Measurements from ENCODE around the gene DNASE2B. TPM values are rescaled to one million over a fixed set of nuclear protein-coding genes. Genes with fewer than 3 reads are reported as not detected.

The DNASE2B gene
- total RNA-seq, 1 donor, result not detected

DNA sequence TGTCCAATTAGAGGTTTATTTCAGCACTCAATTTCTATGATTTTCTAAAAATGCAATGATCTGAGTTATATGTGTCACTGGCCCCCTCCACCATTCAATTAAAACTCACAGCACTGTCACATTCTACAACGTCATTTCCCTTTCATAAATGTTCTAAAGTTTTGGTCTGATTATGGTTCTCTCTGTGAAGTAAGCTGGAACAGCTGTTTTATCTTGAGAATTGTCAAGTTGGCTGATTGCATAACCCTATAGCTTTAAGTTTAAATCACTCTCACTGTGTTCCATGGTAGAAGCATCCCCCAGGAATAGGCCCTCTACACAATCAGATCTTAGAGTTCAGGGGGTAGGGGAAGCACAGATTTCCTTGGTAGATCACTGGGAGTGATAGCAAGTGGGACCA is 41.4 kb upstream of the DNASE2B start:
- H3K9me3 ChIP-seq (ENCODE audit: low read depth, low read length), result no peaks in the 10 kb centered on the region
- H3K4me1 ChIP-seq (ENCODE audit: insufficient read depth, low read length), result peaks cover 16% of the 10 kb centered on the region
- no peak overlapping the region for H3K4me3 ChIP-seq (ENCODE audit: insufficient read depth, low read length)
- no peaks in the 10 kb centered on the region for H4K20me1 ChIP-seq (ENCODE audit: insufficient read depth, low read length)
- H3K36me3 ChIP-seq (ENCODE audit: insufficient read depth, low read length), result no peaks in the 10 kb centered on the region
- TF ChIP-seq, protein P1, sequence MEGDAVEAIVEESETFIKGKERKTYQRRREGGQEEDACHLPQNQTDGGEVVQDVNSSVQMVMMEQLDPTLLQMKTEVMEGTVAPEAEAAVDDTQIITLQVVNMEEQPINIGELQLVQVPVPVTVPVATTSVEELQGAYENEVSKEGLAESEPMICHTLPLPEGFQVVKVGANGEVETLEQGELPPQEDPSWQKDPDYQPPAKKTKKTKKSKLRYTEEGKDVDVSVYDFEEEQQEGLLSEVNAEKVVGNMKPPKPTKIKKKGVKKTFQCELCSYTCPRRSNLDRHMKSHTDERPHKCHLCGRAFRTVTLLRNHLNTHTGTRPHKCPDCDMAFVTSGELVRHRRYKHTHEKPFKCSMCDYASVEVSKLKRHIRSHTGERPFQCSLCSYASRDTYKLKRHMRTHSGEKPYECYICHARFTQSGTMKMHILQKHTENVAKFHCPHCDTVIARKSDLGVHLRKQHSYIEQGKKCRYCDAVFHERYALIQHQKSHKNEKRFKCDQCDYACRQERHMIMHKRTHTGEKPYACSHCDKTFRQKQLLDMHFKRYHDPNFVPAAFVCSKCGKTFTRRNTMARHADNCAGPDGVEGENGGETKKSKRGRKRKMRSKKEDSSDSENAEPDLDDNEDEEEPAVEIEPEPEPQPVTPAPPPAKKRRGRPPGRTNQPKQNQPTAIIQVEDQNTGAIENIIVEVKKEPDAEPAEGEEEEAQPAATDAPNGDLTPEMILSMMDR (IDR thresholded peaks at IDR 0.05; ENCODE audit: extremely low read depth, low read depth, low read length), result no peak
- no peak for DNase-seq (ENCODE audit: insufficient read length, low spot score, missing footprints)
- H3K27ac ChIP-seq (ENCODE audit: low read depth, low read length), result no peak overlapping the region
- H3K27me3 ChIP-seq (ENCODE audit: insufficient read depth, low read length), result no peaks in the 10 kb centered on the region
- H2AFZ ChIP-seq (ENCODE audit: low read length), result no peak overlapping the region
- no peak overlapping the region for H3K4me2 ChIP-seq (ENCODE audit: insufficient read depth, low read length)
- H3K79me2 ChIP-seq (ENCODE audit: insufficient read depth, low read length), result no peaks in the 10 kb centered on the region

DNA sequence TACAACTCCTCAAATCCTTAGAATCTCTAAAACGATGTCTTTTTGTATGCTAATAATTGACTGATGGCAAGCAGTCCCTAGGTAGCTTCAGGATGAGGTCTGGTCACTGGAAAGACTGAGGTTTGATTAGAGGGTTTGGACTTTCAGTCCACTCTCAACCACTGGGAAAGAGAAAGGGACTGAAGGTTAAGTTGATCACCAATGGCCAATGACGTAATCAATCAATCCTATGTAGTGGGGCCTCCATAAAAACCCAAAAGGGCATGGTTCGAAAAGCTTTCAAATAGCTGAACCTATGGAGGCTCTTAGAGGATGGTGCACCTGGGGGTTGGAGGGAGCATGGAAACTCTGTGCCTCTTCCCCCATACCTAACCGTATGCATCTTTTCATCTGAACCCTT is 39.6 kb upstream of the DNASE2B start:
- TF ChIP-seq, protein P1 (IDR thresholded peaks at IDR 0.05; ENCODE audit: extremely low read depth, low read depth, low read length), result no peak
- DNase-seq (ENCODE audit: insufficient read length, low spot score, missing footprints), result no peak
- H2AFZ ChIP-seq (ENCODE audit: low read length), result no peak overlapping the region
- no peaks in the 10 kb centered on the region for H3K27me3 ChIP-seq (ENCODE audit: insufficient read depth, low read length)
- no peaks in the 10 kb centered on the region for H3K9me3 ChIP-seq (ENCODE audit: low read depth, low read length)
- H3K4me3 ChIP-seq (ENCODE audit: insufficient read depth, low read length), result no peak overlapping the region
- H3K36me3 ChIP-seq (ENCODE audit: insufficient read depth, low read length), result no peaks in the 10 kb centered on the region
- no peak overlapping the region for H3K27ac ChIP-seq (ENCODE audit: low read depth, low read length)
- H3K79me2 ChIP-seq (ENCODE audit: insufficient read depth, low read length), result no peaks in the 10 kb centered on the region
- no peak overlapping the region for H3K4me2 ChIP-seq (ENCODE audit: insufficient read depth, low read length)
- peaks cover 10% of the 10 kb centered on the region for H3K4me1 ChIP-seq (ENCODE audit: insufficient read depth, low read length)
- H4K20me1 ChIP-seq (ENCODE audit: insufficient read depth, low read length), result no peaks in the 10 kb centered on the region

GRCh38 chr1:84360316-84360715 is 38.0 kb upstream of the DNASE2B start:
- DNase-seq (ENCODE audit: insufficient read length, low spot score, missing footprints), result no peak
- H3K27me3 ChIP-seq (ENCODE audit: insufficient read depth, low read length), result no peaks in the 10 kb centered on the region
- H2AFZ ChIP-seq (ENCODE audit: low read length), result no peak overlapping the region
- H3K9me3 ChIP-seq (ENCODE audit: low read depth, low read length), result no peaks in the 10 kb centered on the region
- TF ChIP-seq, protein P1 (IDR thresholded peaks at IDR 0.05; ENCODE audit: extremely low read depth, low read depth, low read length), result no peak
- H3K4me2 ChIP-seq (ENCODE audit: insufficient read depth, low read length), result no peak overlapping the region
- no peaks in the 10 kb centered on the region for H3K36me3 ChIP-seq (ENCODE audit: insufficient read depth, low read length)
- H3K4me3 ChIP-seq (ENCODE audit: insufficient read depth, low read length), result no peak overlapping the region
- H3K4me1 ChIP-seq (ENCODE audit: insufficient read depth, low read length), result peaks cover 10% of the 10 kb centered on the region
- no peaks in the 10 kb centered on the region for H3K79me2 ChIP-seq (ENCODE audit: insufficient read depth, low read length)
- H3K27ac ChIP-seq (ENCODE audit: low read depth, low read length), result no peak overlapping the region
- H4K20me1 ChIP-seq (ENCODE audit: insufficient read depth, low read length), result no peaks in the 10 kb centered on the region

GRCh38 chr1:84361796-84362195 is 36.5 kb upstream of the DNASE2B start:
- no peaks in the 10 kb centered on the region for H3K79me2 ChIP-seq (ENCODE audit: insufficient read depth, low read length)
- TF ChIP-seq, protein P1 (IDR thresholded peaks at IDR 0.05; ENCODE audit: extremely low read depth, low read depth, low read length), result no peak

More at GRCh38 chr1:84361796-84362195, 36.5 kb upstream of the DNASE2B start:
- H3K27ac ChIP-seq (ENCODE audit: low read depth, low read length), result no peak overlapping the region
- no peak overlapping the region for H3K4me2 ChIP-seq (ENCODE audit: insufficient read depth, low read length)
- no peaks in the 10 kb centered on the region for H3K27me3 ChIP-seq (ENCODE audit: insufficient read depth, low read length)
- DNase-seq (ENCODE audit: insufficient read length, low spot score, missing footprints), result no peak
- no peaks in the 10 kb centered on the region for H3K36me3 ChIP-seq (ENCODE audit: insufficient read depth, low read length)
- H2AFZ ChIP-seq (ENCODE audit: low read length), result no peak overlapping the region
- no peaks in the 10 kb centered on the region for H4K20me1 ChIP-seq (ENCODE audit: insufficient read depth, low read length)
- no peak overlapping the region for H3K4me3 ChIP-seq (ENCODE audit: insufficient read depth, low read length)
- peaks cover 23% of the 10 kb centered on the region for H3K4me1 ChIP-seq (ENCODE audit: insufficient read depth, low read length)
- H3K9me3 ChIP-seq (ENCODE audit: low read depth, low read length), result no peaks in the 10 kb centered on the region

Data from osteoblast (primary cell).